ENCODE results near the gene C20orf141. TPM values are rescaled to one million over a fixed set of nuclear protein-coding genes. Genes with fewer than 3 reads are reported as not detected.
A peak's percentile ranks its signal among the peaks of the same experiment; 100 is the strongest.

Gene C20orf141
- total and polyA plus RNA-seq, 4 donors, result not detected

GRCh38 chr20:2834401-2835110, 19.8 kb downstream of the C20orf141 start:
- DNase-seq (ENCODE audit: low read depth in 4 of 6, low spot score in 6 of 6), result no peak
- Histone ChIP-seq H3K9me3 (ENCODE audit: control insufficient read depth, insufficient read depth, low read length) (no peaks in the 10 kb centered on the region), H3K4me1 (ENCODE audit: control insufficient read depth, insufficient read depth, low read length) (peaks cover 5% of the 10 kb centered on the region), H3K4me3 (ENCODE audit: low read depth, low read length) (no peak overlapping the region), H3K36me3 (ENCODE audit: control insufficient read depth, insufficient read depth, low read length) (peaks cover 23% of the 10 kb centered on the region), H3K27me3 (ENCODE audit: control insufficient read depth, insufficient read depth, low read length) (no peaks in the 10 kb centered on the region), H3K27ac (ENCODE audit: low read depth, low read length) (no peak overlapping the region)
- WGBS (ENCODE audit: insufficient coverage), result 100% methylated on average over 5 of the region's 14 CpGs

DNA sequence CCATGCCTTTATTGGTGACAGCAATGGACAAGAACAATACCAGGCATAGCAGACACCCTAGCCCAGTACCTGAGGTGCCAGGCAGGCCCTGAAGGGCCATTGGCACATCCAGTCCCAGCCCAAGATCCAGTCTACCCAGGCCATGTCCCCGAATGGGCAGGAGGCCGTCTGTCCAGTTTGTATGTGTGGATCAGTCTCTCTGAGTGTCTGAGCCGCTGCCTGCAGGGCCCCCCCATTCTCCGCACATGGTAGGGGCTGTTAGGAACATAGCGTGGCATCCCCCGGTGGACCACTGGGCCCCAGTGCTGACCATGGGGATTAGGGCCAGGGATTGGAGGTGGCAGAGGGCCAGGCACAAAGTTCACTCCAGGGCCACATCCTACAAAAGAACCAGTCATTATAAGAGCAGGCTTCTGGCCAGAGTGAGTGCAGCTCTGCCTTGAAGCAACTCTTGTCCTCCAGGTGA, 20.6 kb downstream of the C20orf141 start:
- Histone ChIP-seq H3K9me3 (ENCODE audit: control insufficient read depth, insufficient read depth, low read length) (no peaks in the 10 kb centered on the region), H3K4me1 (ENCODE audit: control insufficient read depth, insufficient read depth, low read length) (peaks cover 12% of the 10 kb centered on the region), H3K4me3 (ENCODE audit: low read depth, low read length) (no peak overlapping the region), H3K27me3 (ENCODE audit: control insufficient read depth, insufficient read depth, low read length) (no peaks in the 10 kb centered on the region), H3K36me3 (ENCODE audit: control insufficient read depth, insufficient read depth, low read length) (peaks cover 23% of the 10 kb centered on the region), H3K27ac (ENCODE audit: low read depth, low read length) (no peak overlapping the region)
- 77% methylated on average over 2 of the region's 6 CpGs for WGBS (ENCODE audit: insufficient coverage)
- DNase-seq (ENCODE audit: low read depth in 4 of 6, low spot score in 6 of 6), result no peak

- 96% methylated on average over 2 of the region's 5 CpGs for WGBS (ENCODE audit: insufficient coverage)
- Histone ChIP-seq H3K4me3 (ENCODE audit: low read depth, low read length) (no peak overlapping the region), H3K27ac (ENCODE audit: low read depth, low read length) (no peak overlapping the region), H3K4me1 (ENCODE audit: control insufficient read depth, insufficient read depth, low read length) (peaks cover 12% of the 10 kb centered on the region), H3K27me3 (ENCODE audit: control insufficient read depth, insufficient read depth, low read length) (no peaks in the 10 kb centered on the region), H3K9me3 (ENCODE audit: control insufficient read depth, insufficient read depth, low read length) (no peaks in the 10 kb centered on the region), H3K36me3 (ENCODE audit: control insufficient read depth, insufficient read depth, low read length) (peaks cover 23% of the 10 kb centered on the region)
- no peak for DNase-seq (ENCODE audit: low read depth in 4 of 6, low spot score in 6 of 6)
Measured at GRCh38 chr20:2836035-2836434, 21.2 kb downstream of the C20orf141 start.

- WGBS (ENCODE audit: insufficient coverage), result 77% methylated on average over 4 of the region's 6 CpGs
- H3K27me3 ChIP-seq (ENCODE audit: control insufficient read depth, insufficient read depth, low read length), result no peaks in the 10 kb centered on the region
Measured at GRCh38 chr20:2837221-2837960, 22.6 kb downstream of the C20orf141 start.

GRCh38 chr20:2838170-2838797, 23.5 kb downstream of the C20orf141 start:
- 99% methylated on average over 19 of the region's 19 CpGs for WGBS (ENCODE audit: insufficient coverage)
- peaks cover 23% of the 10 kb centered on the region for H3K36me3 ChIP-seq (ENCODE audit: control insufficient read depth, insufficient read depth, low read length)
- peaks cover 16% of the 10 kb centered on the region for H3K4me1 ChIP-seq (ENCODE audit: control insufficient read depth, insufficient read depth, low read length)
- no peak overlapping the region for H3K27ac ChIP-seq (ENCODE audit: low read depth, low read length)
- DNase-seq (ENCODE audit: low read depth in 4 of 6, low spot score in 6 of 6), result no peak
- no peaks in the 10 kb centered on the region for H3K9me3 ChIP-seq (ENCODE audit: control insufficient read depth, insufficient read depth, low read length)
- H3K4me3 ChIP-seq (ENCODE audit: low read depth, low read length), result no peak overlapping the region
- H3K27me3 ChIP-seq (ENCODE audit: control insufficient read depth, insufficient read depth, low read length), result no peaks in the 10 kb centered on the region

More at GRCh38 chr20:2837221-2837960, 22.6 kb downstream of the C20orf141 start:
- H3K27ac ChIP-seq (ENCODE audit: low read depth, low read length), result no peak overlapping the region
- peaks cover 23% of the 10 kb centered on the region for H3K36me3 ChIP-seq (ENCODE audit: control insufficient read depth, insufficient read depth, low read length)
- no peak overlapping the region for H3K4me3 ChIP-seq (ENCODE audit: low read depth, low read length)
- DNase-seq (ENCODE audit: low read depth in 4 of 6, low spot score in 6 of 6), result no peak
- peaks cover 16% of the 10 kb centered on the region for H3K4me1 ChIP-seq (ENCODE audit: control insufficient read depth, insufficient read depth, low read length)
- no peaks in the 10 kb centered on the region for H3K9me3 ChIP-seq (ENCODE audit: control insufficient read depth, insufficient read depth, low read length)

DNA sequence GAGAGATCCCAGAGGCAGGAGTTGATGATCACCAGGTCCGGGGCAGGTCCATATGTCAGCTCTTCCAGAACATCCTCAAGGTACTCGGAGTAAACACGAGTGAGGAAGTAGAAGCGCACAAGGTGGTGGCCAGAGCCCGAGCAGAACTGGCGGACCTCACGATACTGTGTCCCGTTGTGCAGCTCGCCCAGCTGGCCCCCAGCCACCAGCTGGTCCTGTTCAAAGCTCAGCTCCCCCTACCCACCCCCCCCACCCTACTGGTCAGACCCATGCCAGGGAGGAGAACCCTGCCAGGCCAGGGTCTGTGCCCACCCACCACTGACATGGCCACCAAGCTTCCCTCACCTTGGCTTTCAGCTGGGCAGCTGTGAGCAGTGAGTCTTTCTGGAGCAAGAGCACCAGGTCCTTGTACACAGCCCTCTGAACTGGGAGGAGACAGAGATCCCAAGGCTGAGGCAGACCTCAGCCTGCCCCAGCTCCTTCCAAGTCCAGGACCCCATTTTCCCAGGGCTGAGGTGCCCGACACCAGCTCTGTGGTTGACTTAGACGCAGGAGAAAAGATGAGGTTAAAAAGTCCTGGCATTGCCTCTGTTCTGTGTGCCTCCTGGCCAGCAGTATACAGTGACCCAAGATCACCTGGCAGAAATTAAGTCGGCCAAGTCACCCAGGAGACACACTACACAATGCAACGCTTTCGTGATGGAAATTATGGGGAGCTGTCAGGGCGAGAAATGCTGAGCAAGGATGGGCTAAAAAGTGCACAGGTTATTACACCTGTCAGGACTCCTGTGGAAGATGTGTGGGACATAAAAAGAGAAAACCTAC, 24.3 kb downstream of the C20orf141 start:
- no peak for DNase-seq (ENCODE audit: low read depth in 4 of 6, low spot score in 6 of 6)
- H3K27ac ChIP-seq (ENCODE audit: low read depth, low read length), result no peak overlapping the region
- 90% methylated on average over 14 of the region's 15 CpGs for WGBS (ENCODE audit: insufficient coverage)

GRCh38 chr20:2839732-2840137, 24.9 kb downstream of the C20orf141 start:
- peaks cover 23% of the 10 kb centered on the region for H3K36me3 ChIP-seq (ENCODE audit: control insufficient read depth, insufficient read depth, low read length)
- H3K27me3 ChIP-seq (ENCODE audit: control insufficient read depth, insufficient read depth, low read length), result no peaks in the 10 kb centered on the region
- peaks cover 16% of the 10 kb centered on the region for H3K4me1 ChIP-seq (ENCODE audit: control insufficient read depth, insufficient read depth, low read length)
- H3K9me3 ChIP-seq (ENCODE audit: control insufficient read depth, insufficient read depth, low read length), result no peaks in the 10 kb centered on the region
- H3K4me3 ChIP-seq (ENCODE audit: low read depth, low read length), result peak overlapping the region; percentile 83
- WGBS (ENCODE audit: insufficient coverage), result 80% methylated on average over 21 of the region's 21 CpGs
- peak in 1 of 6 donors; percentile 11 for DNase-seq (ENCODE audit: low read depth in 4 of 6, low spot score in 6 of 6)
- no peak overlapping the region for H3K27ac ChIP-seq (ENCODE audit: low read depth, low read length)

More for the DNA sequence above, 24.3 kb downstream of the C20orf141 start:
- Histone ChIP-seq H3K4me1 (ENCODE audit: control insufficient read depth, insufficient read depth, low read length) (peaks cover 16% of the 10 kb centered on the region), H3K4me3 (ENCODE audit: low read depth, low read length) (no peak overlapping the region), H3K36me3 (ENCODE audit: control insufficient read depth, insufficient read depth, low read length) (peaks cover 23% of the 10 kb centered on the region), H3K9me3 (ENCODE audit: control insufficient read depth, insufficient read depth, low read length) (no peaks in the 10 kb centered on the region), H3K27me3 (ENCODE audit: control insufficient read depth, insufficient read depth, low read length) (no peaks in the 10 kb centered on the region)

- H3K9me3 ChIP-seq (ENCODE audit: control insufficient read depth, insufficient read depth, low read length), result no peaks in the 10 kb centered on the region
- peaks cover 16% of the 10 kb centered on the region for H3K4me1 ChIP-seq (ENCODE audit: control insufficient read depth, insufficient read depth, low read length)
- WGBS (ENCODE audit: insufficient coverage), result 3% methylated on average over 98 of the region's 98 CpGs
- DNase-seq (ENCODE audit: low read depth in 4 of 6, low spot score in 6 of 6), result peak; percentile 69 to 96 (median 78)
- H3K27me3 ChIP-seq (ENCODE audit: control insufficient read depth, insufficient read depth, low read length), result no peaks in the 10 kb centered on the region
- H3K36me3 ChIP-seq (ENCODE audit: control insufficient read depth, insufficient read depth, low read length), result peaks cover 22% of the 10 kb centered on the region
- peak within 1 kb of the TSS; percentile 83 for H3K4me3 ChIP-seq (ENCODE audit: low read depth, low read length)
- H3K27ac ChIP-seq (ENCODE audit: low read depth, low read length), result peak within 1 kb of the TSS; percentile 76
Measured at GRCh38 chr20:2840138-2840966, 25.6 kb downstream of the C20orf141 start, which contains the start of the genes PCED1A and VPS16. PCED1A (minus strand) TSS chr20:2840655; CDS start chr20:2839912, 743 bp downstream. VPS16 (plus strand) TSS chr20:2840745; CDS start chr20:2840775, 30 bp downstream.
